Activated naive CD8-positive, alpha-beta T cell treated with anti-CD3 and anti-CD28 coated beads for 36 hours (primary cell): ENCODE data around the gene ANXA9. TPM values are rescaled to one million over a fixed set of nuclear protein-coding genes. Genes with fewer than 3 reads are reported as not detected.

Source experiments
- DNase-seq: peaks from one replicate; pipeline ENCODE4 v3.0.0; 2021
- H3K27ac Mint-ChIP-seq: one replicate; pipeline ENCODE4 v1.8.0; 2022; ENCODE audit warnings: mild to moderate bottlenecking, moderate library complexity, mixed read lengths
- H3K27me3 Mint-ChIP-seq: one replicate; pipeline ENCODE4 v1.8.0; 2022; ENCODE audit warnings: mild to moderate bottlenecking, mixed read lengths
- H3K36me3 Mint-ChIP-seq: one replicate; pipeline ENCODE4 v1.8.0; 2021; ENCODE audit warnings: mild to moderate bottlenecking, mixed read lengths
- H3K4me1 Mint-ChIP-seq: one replicate; pipeline ENCODE4 v1.8.0; 2021; ENCODE audit warnings: mixed read lengths
- H3K4me3 Mint-ChIP-seq: one replicate; pipeline ENCODE4 v1.8.0; 2022; ENCODE audit warnings: mild to moderate bottlenecking, moderate library complexity, mixed read lengths
- H3K9me3 Mint-ChIP-seq: one replicate; pipeline ENCODE4 v1.8.0; 2022; ENCODE audit warnings: mixed read lengths
- total RNA-seq, 2 experiments: library from RNA; stranded (reverse); gene quantifications; one replicate each; pipeline ENCODE4 v1.2.3, GENCODE V29; 2021

Gene ANXA9
- total RNA-seq, 2 experiments from 2014 or later = not detected

- Mint-ChIP-seq H3K27me3 (no peaks in the 10 kb centered on the region), H3K4me1 (peaks cover 3% of the 10 kb centered on the region), H3K27ac (no peak overlapping the region), H3K36me3 (no peaks in the 10 kb centered on the region), H3K4me3 (no peak overlapping the region), H3K9me3 (no peaks in the 10 kb centered on the region)
- DNase-seq = no peak
Measured at GRCh38 chr1:150987924-150988323, 5.8 kb downstream of the ANXA9 start.

- H3K27me3 Mint-ChIP-seq = no peaks in the 10 kb centered on the region
- DNase-seq = no peak
- H3K27ac Mint-ChIP-seq = no peak overlapping the region
- peaks cover 3% of the 10 kb centered on the region for H3K4me1 Mint-ChIP-seq
- no peaks in the 10 kb centered on the region for H3K36me3 Mint-ChIP-seq
- H3K4me3 Mint-ChIP-seq = no peak overlapping the region
- H3K9me3 Mint-ChIP-seq = no peaks in the 10 kb centered on the region
Measured at GRCh38 chr1:150992626-150993025, 10.5 kb downstream of the ANXA9 start.

- Mint-ChIP-seq H3K9me3 (no peaks in the 10 kb centered on the region), H3K4me3 (no peak overlapping the region), H3K27me3 (no peaks in the 10 kb centered on the region), H3K27ac (no peak overlapping the region), H3K4me1 (peaks cover 5% of the 10 kb centered on the region), H3K36me3 (no peaks in the 10 kb centered on the region)
- no peak for DNase-seq
Measured at GRCh38 chr1:150994248-150994647, 12.2 kb downstream of the ANXA9 start.

- Mint-ChIP-seq H3K27ac (no peak overlapping the region), H3K9me3 (no peaks in the 10 kb centered on the region), H3K36me3 (peaks cover 3% of the 10 kb centered on the region), H3K4me1 (peaks cover 11% of the 10 kb centered on the region), H3K27me3 (no peaks in the 10 kb centered on the region), H3K4me3 (no peak overlapping the region)
- DNase-seq = no peak
Measured at GRCh38 chr1:150995460-150995859, 13.4 kb downstream of the ANXA9 start.

GRCh38 chr1:150995896-150996295 is 13.8 kb downstream of the ANXA9 start:
- no peak overlapping the region for H3K4me3 Mint-ChIP-seq
- H3K9me3 Mint-ChIP-seq = no peaks in the 10 kb centered on the region
- peaks cover 14% of the 10 kb centered on the region for H3K4me1 Mint-ChIP-seq
- H3K27me3 Mint-ChIP-seq = no peaks in the 10 kb centered on the region
- H3K27ac Mint-ChIP-seq = no peak overlapping the region
- H3K36me3 Mint-ChIP-seq = peaks cover 5% of the 10 kb centered on the region
- DNase-seq = no peak

GRCh38 chr1:150997126-150997872 is 15.2 kb downstream of the ANXA9 start:
- no peak overlapping the region for H3K27ac Mint-ChIP-seq
- H3K27me3 Mint-ChIP-seq = no peaks in the 10 kb centered on the region
- H3K9me3 Mint-ChIP-seq = no peaks in the 10 kb centered on the region
- peaks cover 20% of the 10 kb centered on the region for H3K4me1 Mint-ChIP-seq
- DNase-seq = no peak
- H3K4me3 Mint-ChIP-seq = no peak overlapping the region
- peaks cover 5% of the 10 kb centered on the region for H3K36me3 Mint-ChIP-seq

GRCh38 chr1:150997949-150998348 is 15.9 kb downstream of the ANXA9 start:
- Mint-ChIP-seq H3K9me3 (no peaks in the 10 kb centered on the region), H3K4me1 (peaks cover 27% of the 10 kb centered on the region), H3K4me3 (no peak overlapping the region), H3K27me3 (no peaks in the 10 kb centered on the region), H3K36me3 (peaks cover 6% of the 10 kb centered on the region), H3K27ac (no peak overlapping the region)
- DNase-seq = no peak

- Mint-ChIP-seq H3K4me3 (no peak overlapping the region), H3K9me3 (no peaks in the 10 kb centered on the region), H3K27ac (peak overlapping the region; percentile 16), H3K4me1 (peaks cover 36% of the 10 kb centered on the region), H3K27me3 (no peaks in the 10 kb centered on the region), H3K36me3 (peaks cover 6% of the 10 kb centered on the region)
- DNase-seq = peak; percentile 22
Measured at GRCh38 chr1:150999051-150999674, 17.1 kb downstream of the ANXA9 start.

GRCh38 chr1:150999926-151000325 is 17.8 kb downstream of the ANXA9 start:
- Mint-ChIP-seq H3K9me3 (no peaks in the 10 kb centered on the region), H3K27me3 (no peaks in the 10 kb centered on the region), H3K27ac (no peak overlapping the region), H3K36me3 (peaks cover 6% of the 10 kb centered on the region), H3K4me1 (peaks cover 39% of the 10 kb centered on the region), H3K4me3 (no peak overlapping the region)
- DNase-seq = no peak

GRCh38 chr1:151000408-151000807 is 18.3 kb downstream of the ANXA9 start:
- Mint-ChIP-seq H3K27ac (no peak overlapping the region), H3K9me3 (no peaks in the 10 kb centered on the region), H3K4me1 (peaks cover 41% of the 10 kb centered on the region), H3K4me3 (no peak overlapping the region), H3K36me3 (peaks cover 6% of the 10 kb centered on the region), H3K27me3 (no peaks in the 10 kb centered on the region)
- DNase-seq = no peak

- no peak overlapping the region for H3K27ac Mint-ChIP-seq
- H3K4me1 Mint-ChIP-seq = peaks cover 43% of the 10 kb centered on the region
- H3K36me3 Mint-ChIP-seq = peaks cover 6% of the 10 kb centered on the region
- no peak overlapping the region for H3K4me3 Mint-ChIP-seq
- no peaks in the 10 kb centered on the region for H3K9me3 Mint-ChIP-seq
- no peaks in the 10 kb centered on the region for H3K27me3 Mint-ChIP-seq
- no peak for DNase-seq
Measured at GRCh38 chr1:151001602-151002001, 19.5 kb downstream of the ANXA9 start.

GRCh38 chr1:151002051-151002450 is 20.0 kb downstream of the ANXA9 start:
- no peaks in the 10 kb centered on the region for H3K9me3 Mint-ChIP-seq
- H3K4me3 Mint-ChIP-seq = no peak overlapping the region
- H3K27me3 Mint-ChIP-seq = no peaks in the 10 kb centered on the region
- H3K27ac Mint-ChIP-seq = no peak overlapping the region
- DNase-seq = no peak
- H3K36me3 Mint-ChIP-seq = peaks cover 6% of the 10 kb centered on the region
- H3K4me1 Mint-ChIP-seq = peaks cover 48% of the 10 kb centered on the region

GRCh38 chr1:151002611-151003010 is 20.5 kb downstream of the ANXA9 start:
- Mint-ChIP-seq H3K36me3 (peaks cover 6% of the 10 kb centered on the region), H3K9me3 (no peaks in the 10 kb centered on the region), H3K4me1 (peaks cover 54% of the 10 kb centered on the region), H3K27me3 (no peaks in the 10 kb centered on the region), H3K4me3 (no peak overlapping the region), H3K27ac (peak overlapping the region; percentile 64)
- DNase-seq = no peak

GRCh38 chr1:151003180-151003579 is 21.1 kb downstream of the ANXA9 start:
- Mint-ChIP-seq H3K36me3 (peaks cover 6% of the 10 kb centered on the region), H3K9me3 (no peaks in the 10 kb centered on the region), H3K4me3 (no peak overlapping the region), H3K27me3 (no peaks in the 10 kb centered on the region), H3K27ac (peak overlapping the region; percentile 64), H3K4me1 (peaks cover 59% of the 10 kb centered on the region)
- DNase-seq = no peak

GRCh38 chr1:151005729-151006319 is 23.7 kb downstream of the ANXA9 start:
- Mint-ChIP-seq H3K36me3 (peaks cover 1% of the 10 kb centered on the region), H3K27me3 (no peaks in the 10 kb centered on the region), H3K4me3 (peak overlapping the region; percentile 94), H3K9me3 (no peaks in the 10 kb centered on the region), H3K4me1 (peaks cover 62% of the 10 kb centered on the region), H3K27ac (peak overlapping the region; percentile 85)
- DNase-seq = no peak
